ENCODE results near the gene ASAP2. TPM values are rescaled to one million over a fixed set of nuclear protein-coding genes. Genes with fewer than 3 reads are reported as not detected.

Gene ASAP2
- total and polyA plus RNA-seq, 9 of the 15 experiments (the other 6 are each of a cell fraction or from before 2014, with no cell fraction given) = 0.06 to 4.3 (median 3.1) TPM

DNA sequence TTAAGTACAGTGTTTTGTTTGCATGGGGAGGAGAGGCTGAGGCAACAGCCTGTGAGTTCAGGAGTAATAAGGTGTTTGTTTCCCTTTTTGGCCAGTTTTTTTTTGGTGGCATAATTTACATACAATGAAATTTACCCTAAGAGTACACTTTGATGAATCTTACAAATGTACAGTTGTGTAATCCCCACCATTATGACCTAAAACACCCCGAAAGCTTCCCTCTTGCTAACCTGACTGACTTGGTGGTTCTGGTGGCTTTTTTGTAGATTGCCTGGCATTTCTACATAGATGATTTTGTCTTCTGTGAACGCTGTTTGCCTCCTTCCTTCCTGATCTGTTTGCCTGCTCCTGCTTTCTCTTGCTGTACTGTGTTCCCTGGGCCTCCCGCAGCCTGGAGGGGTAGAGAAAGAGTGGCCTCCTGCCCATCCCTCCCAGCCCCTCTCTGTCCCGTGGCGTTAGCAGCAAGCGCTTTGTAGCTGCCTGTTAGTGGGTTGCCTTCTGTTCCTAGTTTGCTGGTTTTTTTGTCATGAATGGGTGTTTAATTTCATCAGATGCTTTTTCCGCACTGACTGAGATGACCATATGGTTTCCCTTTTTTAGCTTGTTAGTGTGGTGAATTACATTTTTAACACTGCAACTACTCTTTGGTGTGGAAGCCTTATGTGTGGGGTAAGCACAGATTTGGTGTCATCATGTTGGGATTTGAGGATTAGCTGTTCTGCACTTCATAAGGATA lies 32.1 kb downstream of the ASAP2 start:
- peaks cover 8 to 24% of the 10 kb centered on the region in 2 experiments for H3K4me1 ChIP-seq (replicated peaks in 1 of 2; ENCODE audit: control insufficient read depth in 2 of 2, insufficient read depth in 2 of 2, low read length in 2 of 2)
- H3K36me3 ChIP-seq (ENCODE audit: control insufficient read depth, insufficient read depth, low read length) = no peaks in the 10 kb centered on the region
- no peak overlapping the region for H3K27ac ChIP-seq (ENCODE audit: extremely low read depth, low read depth, low read length)
- peaks cover 0 to 10% of the 10 kb centered on the region in 2 experiments; a peak in 1 of 5 replicates for H3K27me3 ChIP-seq (ENCODE audit: control insufficient read depth in 2 of 2, insufficient read depth in 2 of 2, low read length in 2 of 2)
- no peak for FAIRE-seq
- H2AFZ ChIP-seq (ENCODE audit: low read depth, low read length) = no peak overlapping the region
- no peaks in the 10 kb centered on the region for H3K9me1 ChIP-seq (ENCODE audit: control insufficient read depth, insufficient read depth, low read length)
- no peak overlapping the region for H3K4me3 ChIP-seq
- ChIA-PET POLR2A (interaction anchor here (0.6 to 1.9 kb wide), 3 partner anchors 12 to 667 kb away, joined by 3 to 5 read pairs (median 5); no protein-coding TSS in a partner anchor), CTCF (ENCODE audit: low intra/inter-chr PET ratio) (no interaction called here)
- TF ChIP-seq GATAD2B (IDR thresholded peaks at IDR 0.05; ENCODE audit: borderline replicate concordance) = no peak
- H3K79me2 ChIP-seq (ENCODE audit: control insufficient read depth, insufficient read depth, low read length) = no peaks in the 10 kb centered on the region; the same call in 2 of the 3 replicates
- ATAC-seq = no peak
- intact Hi-C loops (cut with micrococcal nuclease) = no loop called here
- WGBS (ENCODE audit: insufficient coverage, low coverage, missing lambda C conversion rate) = 23% methylated on average over 7 of the region's 7 CpGs
- in situ Hi-C loops (cut with MboI) = no loop called here
- no peak overlapping the region for H3K9ac ChIP-seq (ENCODE audit: insufficient read depth in 1 of 2, low read depth in 2 of 2, low read length in 2 of 2)
- no peak for DNase-seq (ENCODE audit: extremely low read depth in 1 of 4, low spot score in 3 of 4)
- no TSS peak for BruUV-seq (replicated peaks)
- H3K9me3 ChIP-seq (replicated peaks; ENCODE audit: control insufficient read depth, insufficient read depth, low read depth, low read length) = no peaks in the 10 kb centered on the region
- no peak overlapping the region for H3K4me2 ChIP-seq (ENCODE audit: insufficient read depth, low read length)
- no peaks in the 10 kb centered on the region for H4K20me1 ChIP-seq (replicated peaks; ENCODE audit: control insufficient read depth, insufficient read depth, low read length)

DNA sequence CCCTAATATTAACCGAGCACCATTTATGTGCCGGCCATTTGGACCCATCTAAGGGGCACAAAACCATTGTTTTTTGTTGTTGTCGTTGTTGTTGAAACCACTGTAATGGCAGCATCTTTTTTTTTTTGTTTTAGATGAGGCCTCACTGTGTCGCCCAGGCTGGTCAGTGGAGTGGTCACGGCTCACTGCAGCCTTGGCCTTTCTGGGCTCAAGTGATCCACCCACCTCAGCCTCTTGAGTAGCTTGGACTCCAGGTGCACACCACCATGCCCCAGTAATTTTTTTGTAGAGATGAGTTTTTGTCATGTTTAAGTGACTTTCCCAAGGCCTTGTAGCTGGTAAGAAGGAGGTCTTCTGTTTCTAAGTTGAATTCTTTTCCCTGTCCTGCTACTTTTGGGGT lies 33.0 kb downstream of the ASAP2 start:
- no peak overlapping the region for H3K4me2 ChIP-seq (ENCODE audit: insufficient read depth, low read length)
- H3K4me1 ChIP-seq (replicated peaks in 1 of 2; ENCODE audit: control insufficient read depth in 2 of 2, insufficient read depth in 2 of 2, low read length in 2 of 2) = peaks cover 8 to 16% of the 10 kb centered on the region in 2 experiments
- intact Hi-C loops (cut with micrococcal nuclease) (no loop called here), in situ Hi-C loops (cut with MboI) (no loop called here)
- H3K36me3 ChIP-seq (ENCODE audit: control insufficient read depth, insufficient read depth, low read length) = no peaks in the 10 kb centered on the region
- POLR2A ChIA-PET = interaction anchor here (1.0 to 1.9 kb wide), 2 partner anchors 12 to 96 kb away, joined by 3 to 5 read pairs; no protein-coding TSS in a partner anchor
- DNase-seq (ENCODE audit: extremely low read depth in 1 of 4, low spot score in 3 of 4) = no peak
- no peaks in the 10 kb centered on the region; the same call in 2 of the 3 replicates for H3K79me2 ChIP-seq (ENCODE audit: control insufficient read depth, insufficient read depth, low read length)
- FAIRE-seq = no peak
- peaks cover 0 to 10% of the 10 kb centered on the region in 2 experiments; a peak in 1 of 5 replicates for H3K27me3 ChIP-seq (ENCODE audit: control insufficient read depth in 2 of 2, insufficient read depth in 2 of 2, low read length in 2 of 2)
- no peak overlapping the region for H3K9ac ChIP-seq (ENCODE audit: insufficient read depth in 1 of 2, low read depth in 2 of 2, low read length in 2 of 2)
- no peak overlapping the region for H3K4me3 ChIP-seq
- WGBS (ENCODE audit: insufficient coverage, low coverage, missing lambda C conversion rate) = 35% methylated on average over 5 of the region's 5 CpGs
- CTCF ChIA-PET (ENCODE audit: low intra/inter-chr PET ratio) = no interaction called here
- no peaks in the 10 kb centered on the region for H4K20me1 ChIP-seq (replicated peaks; ENCODE audit: control insufficient read depth, insufficient read depth, low read length)
- no peaks in the 10 kb centered on the region for H3K9me1 ChIP-seq (ENCODE audit: control insufficient read depth, insufficient read depth, low read length)
- no TSS peak for BruUV-seq (replicated peaks)
- no peak overlapping the region for H2AFZ ChIP-seq (ENCODE audit: low read depth, low read length)
- H3K9me3 ChIP-seq (replicated peaks; ENCODE audit: control insufficient read depth, insufficient read depth, low read depth, low read length) = no peaks in the 10 kb centered on the region
- no peak for ATAC-seq
- no peak overlapping the region for H3K27ac ChIP-seq (ENCODE audit: extremely low read depth, low read depth, low read length)
- TF ChIP-seq, protein P1, sequence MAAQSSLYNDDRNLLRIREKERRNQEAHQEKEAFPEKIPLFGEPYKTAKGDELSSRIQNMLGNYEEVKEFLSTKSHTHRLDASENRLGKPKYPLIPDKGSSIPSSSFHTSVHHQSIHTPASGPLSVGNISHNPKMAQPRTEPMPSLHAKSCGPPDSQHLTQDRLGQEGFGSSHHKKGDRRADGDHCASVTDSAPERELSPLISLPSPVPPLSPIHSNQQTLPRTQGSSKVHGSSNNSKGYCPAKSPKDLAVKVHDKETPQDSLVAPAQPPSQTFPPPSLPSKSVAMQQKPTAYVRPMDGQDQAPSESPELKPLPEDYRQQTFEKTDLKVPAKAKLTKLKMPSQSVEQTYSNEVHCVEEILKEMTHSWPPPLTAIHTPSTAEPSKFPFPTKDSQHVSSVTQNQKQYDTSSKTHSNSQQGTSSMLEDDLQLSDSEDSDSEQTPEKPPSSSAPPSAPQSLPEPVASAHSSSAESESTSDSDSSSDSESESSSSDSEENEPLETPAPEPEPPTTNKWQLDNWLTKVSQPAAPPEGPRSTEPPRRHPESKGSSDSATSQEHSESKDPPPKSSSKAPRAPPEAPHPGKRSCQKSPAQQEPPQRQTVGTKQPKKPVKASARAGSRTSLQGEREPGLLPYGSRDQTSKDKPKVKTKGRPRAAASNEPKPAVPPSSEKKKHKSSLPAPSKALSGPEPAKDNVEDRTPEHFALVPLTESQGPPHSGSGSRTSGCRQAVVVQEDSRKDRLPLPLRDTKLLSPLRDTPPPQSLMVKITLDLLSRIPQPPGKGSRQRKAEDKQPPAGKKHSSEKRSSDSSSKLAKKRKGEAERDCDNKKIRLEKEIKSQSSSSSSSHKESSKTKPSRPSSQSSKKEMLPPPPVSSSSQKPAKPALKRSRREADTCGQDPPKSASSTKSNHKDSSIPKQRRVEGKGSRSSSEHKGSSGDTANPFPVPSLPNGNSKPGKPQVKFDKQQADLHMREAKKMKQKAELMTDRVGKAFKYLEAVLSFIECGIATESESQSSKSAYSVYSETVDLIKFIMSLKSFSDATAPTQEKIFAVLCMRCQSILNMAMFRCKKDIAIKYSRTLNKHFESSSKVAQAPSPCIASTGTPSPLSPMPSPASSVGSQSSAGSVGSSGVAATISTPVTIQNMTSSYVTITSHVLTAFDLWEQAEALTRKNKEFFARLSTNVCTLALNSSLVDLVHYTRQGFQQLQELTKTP (IDR thresholded peaks at IDR 0.05; ENCODE audit: low read depth in 1 of 2, partially characterized antibody in 2 of 2) = no peak
- TF ChIP-seq DIDO1 (tag; IDR thresholded peaks at IDR 0.05; ENCODE audit: low read depth) (no peak), TCF7L2 (IDR thresholded peaks at IDR 0.05; ENCODE audit: low read depth, low read length) (no peak), ZNF584 (CRISPR knock-in tag; IDR thresholded peaks at IDR 0.05; ENCODE audit: low read depth) (no peak), JUN (IDR thresholded peaks at IDR 0.05; ENCODE audit: borderline replicate concordance, low read depth, low read length) (no peak), JUN (CRISPR knock-in tag; IDR thresholded peaks at IDR 0.05; ENCODE audit: borderline replicate concordance) (no peak), GATAD2B (IDR thresholded peaks at IDR 0.05; ENCODE audit: borderline replicate concordance) (no peak), HNRNPUL1 (IDR thresholded peaks at IDR 0.05; ENCODE audit: low read length) (no peak), SMARCB1 (IDR thresholded peaks at IDR 0.05; ENCODE audit: insufficient read length, low read depth) (no peak), MEF2D (tag; conservative IDR thresholded peaks at IDR 0.05; ENCODE audit: low read depth) (no peak)
